K562 treated with DMSO at 1 percent for 12 hours (cell line): ENCODE data around the gene SKI. TPM values are rescaled to one million over a fixed set of nuclear protein-coding genes. Genes with fewer than 3 reads are reported as not detected.

Experiments
- total RNA-seq: library from RNA; unstranded; fragments of 300-600 nt; gene quantifications from 2 replicates; pipeline ENCODE4 v1.2.3, GENCODE V29; 2022; ENCODE audit not compliant: insufficient read depth

Gene SKI
- total RNA-seq: 9.8 and 37.8 TPM in 2 replicates

GRCh38 chr1:2228157-2228594, at the start of gene SKI:
SKI (plus strand) TSS chr1:2228319; CDS start chr1:2228767, 448 bp downstream.

DNA sequence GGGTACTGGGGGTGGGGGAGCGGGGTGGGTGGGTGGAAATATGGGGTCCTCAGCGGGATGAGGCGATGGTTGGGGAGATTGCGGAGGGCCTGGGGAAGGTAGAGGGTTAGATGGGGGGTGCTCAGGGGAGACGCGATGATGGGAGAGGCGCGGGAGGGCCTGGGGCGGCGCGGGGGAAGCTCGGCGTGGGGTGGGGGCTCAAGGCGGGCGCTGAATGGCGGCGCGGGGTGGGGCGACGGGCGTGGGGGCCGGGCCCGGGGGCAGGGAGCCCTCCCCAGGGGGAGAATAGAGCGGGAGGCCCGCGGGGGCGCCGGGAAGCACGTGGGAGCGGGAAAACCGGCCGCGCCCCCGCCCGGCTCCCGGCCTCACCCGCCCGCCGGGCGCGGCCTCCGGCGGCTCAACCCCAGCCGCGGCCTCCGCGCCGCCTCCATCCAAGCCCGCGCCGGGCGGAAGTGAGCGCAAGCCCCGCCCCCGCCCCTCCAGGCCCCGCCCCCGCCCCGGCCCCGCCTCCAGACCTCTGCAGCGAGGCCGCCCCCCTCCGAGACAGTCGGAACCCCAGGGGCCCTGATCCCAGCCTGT, 33.7 kb upstream of the SKI start, which contains the start of gene FAAP20:
Gene FAAP20, minus strand, starts transcription at position 454 of the 579 bp plus-strand sequence. Its CDS starts 23 bp downstream, at position 431.

Other genes starting within 250 kb of the SKI start
- 0.27 TPM in 1 of 2 replicates, not detected in the other for gene CFAP74, start 224.5 kb upstream of the SKI start, total RNA-seq
- gene GABRD, start 209.0 kb upstream of the SKI start, total RNA-seq: not detected in 2 replicates
- gene PRKCZ, start 177.9 kb upstream of the SKI start, total RNA-seq: 3.7 and 7.2 TPM in 2 replicates
- gene FAAP20, start 33.5 kb upstream of the SKI start, total RNA-seq: 190 and 343 TPM in 2 replicates
- gene MORN1, start 163.2 kb downstream of the SKI start, total RNA-seq: 1.6 and 2.1 TPM in 2 replicates
- gene RER1, start 163.5 kb downstream of the SKI start, total RNA-seq: 75.6 and 112 TPM in 2 replicates
- gene PEX10, start 184.2 kb downstream of the SKI start, total RNA-seq: 8.8 and 12.7 TPM in 2 replicates
- gene PLCH2, start 248.0 kb downstream of the SKI start, total RNA-seq: not detected in 2 replicates